Measurements from ENCODE around the gene CD247. TPM values are rescaled to one million over a fixed set of nuclear protein-coding genes. Genes with fewer than 3 reads are reported as not detected.

CD247 gene
- total and polyA plus RNA-seq, 2 experiments from 2014 or later = not detected

DNA sequence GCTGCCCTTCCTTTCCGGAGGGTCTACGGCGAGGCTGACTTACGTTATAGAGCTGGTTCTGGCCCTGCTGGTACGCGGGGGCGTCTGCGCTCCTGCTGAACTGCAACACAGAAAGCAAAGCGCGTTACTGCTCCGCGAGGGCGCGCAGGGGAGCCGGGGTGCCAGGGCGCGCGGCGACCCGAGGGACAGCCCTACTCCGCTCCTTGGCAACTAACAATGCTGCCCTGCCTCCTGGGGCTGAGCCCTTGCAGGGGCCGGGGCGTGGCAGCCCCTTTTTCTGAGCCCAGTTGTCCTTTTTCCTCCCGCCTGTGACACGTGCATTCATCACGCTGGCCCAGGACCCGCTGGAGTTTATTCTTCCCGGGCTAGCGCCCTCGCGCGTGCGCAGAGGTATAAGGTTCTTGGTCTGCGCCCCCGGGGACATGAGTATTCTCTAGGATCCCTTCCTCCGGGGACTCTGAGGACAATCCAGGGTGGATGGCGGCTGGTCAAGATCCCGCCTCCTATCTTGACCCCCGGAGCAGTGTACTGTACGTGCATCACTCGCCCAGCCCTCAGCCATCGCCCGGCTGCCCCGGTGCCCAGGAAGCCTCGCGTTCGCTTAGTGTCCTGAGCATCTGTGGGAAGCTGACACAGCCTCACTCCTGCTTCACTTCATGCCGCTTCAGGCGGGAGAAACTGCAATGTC, 78.9 kb downstream of the CD247 start:
- no peak overlapping the region for H3K4me3 ChIP-seq
- peak; percentile 75 for DNase-seq (ENCODE audit: low spot score)
- no peak overlapping the region for H3K27ac ChIP-seq
- 11% methylated on average over 49 of the region's 49 CpGs for WGBS (ENCODE audit: low lambda C conversion rate, missing lambda C conversion rate)
- TF ChIP-seq EZH2 (IDR thresholded peaks at IDR 0.05; ENCODE audit: borderline replicate concordance) (no peak), CTCF (IDR thresholded peaks at IDR 0.05; ENCODE audit: poor library complexity) (peak; percentile 22)
- H2AFZ ChIP-seq = peak overlapping the region; percentile 51
- H3K9me2 ChIP-seq (replicated peaks; ENCODE audit: insufficient read depth) = no peaks in the 10 kb centered on the region
- H4K20me1 ChIP-seq (ENCODE audit: insufficient read depth, poor library complexity, severe bottlenecking) = no peaks in the 10 kb centered on the region
- H3K4me1 ChIP-seq (ENCODE audit: insufficient read depth) = peaks cover 4% of the 10 kb centered on the region
- H3K79me2 ChIP-seq = no peaks in the 10 kb centered on the region
- H3K27me3 ChIP-seq = peaks cover 15% of the 10 kb centered on the region
- peak overlapping the region; percentile 98 for H3K4me2 ChIP-seq
- H3K9me3 ChIP-seq (ENCODE audit: low read depth) = no peaks in the 10 kb centered on the region
- no peaks in the 10 kb centered on the region for H3K36me3 ChIP-seq (replicated peaks; ENCODE audit: insufficient read depth, low read depth)

DNA sequence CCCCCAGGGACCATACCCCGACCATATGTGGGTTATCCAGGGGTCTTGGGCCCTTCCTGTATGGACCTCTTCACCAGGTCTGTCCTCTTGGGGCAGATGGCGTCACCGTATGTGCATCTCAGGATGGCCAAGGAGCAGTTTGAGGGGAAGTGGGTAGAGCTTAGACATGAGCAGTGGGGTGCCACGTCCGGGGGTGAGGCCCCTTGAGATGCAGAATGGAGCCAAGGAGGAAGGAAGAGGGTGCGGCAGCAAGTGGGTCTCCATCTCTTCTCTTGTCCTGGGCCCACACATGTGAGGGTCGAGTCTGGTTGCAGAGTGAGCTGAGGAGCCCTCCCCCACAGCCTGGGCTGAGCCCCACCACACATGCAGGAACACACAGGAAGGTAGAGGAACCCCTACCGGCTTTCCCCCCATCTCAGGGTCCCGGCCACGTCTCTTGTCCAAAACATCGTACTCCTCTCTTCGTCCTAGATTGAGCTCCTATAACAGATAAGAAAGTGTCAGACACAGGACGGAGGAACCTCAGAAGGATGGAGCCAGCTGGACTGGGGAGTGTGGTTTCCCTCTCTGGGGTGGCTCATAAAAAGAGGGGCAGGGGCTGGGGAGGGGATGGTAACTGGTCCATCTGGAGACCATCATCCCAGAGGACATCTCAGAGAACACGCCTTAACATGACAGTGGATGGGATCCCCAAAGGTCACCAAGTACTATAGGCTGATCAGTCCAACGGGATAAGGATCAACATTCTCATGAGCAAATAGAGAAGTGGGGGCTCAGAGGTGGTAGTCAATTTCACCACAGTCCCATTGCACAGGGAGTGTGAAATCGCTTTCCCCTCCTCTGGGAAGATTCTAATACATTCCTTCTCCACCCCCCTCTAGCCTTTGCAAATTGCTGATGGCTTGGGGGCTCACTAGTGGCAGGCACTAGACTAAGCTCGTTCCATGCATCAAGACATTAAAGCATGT, 79.9 kb downstream of the CD247 start:
- TF ChIP-seq EZH2phosphoT487 (IDR thresholded peaks at IDR 0.05; ENCODE audit: low read depth, severe bottlenecking, unreplicated experiment) = no peak
- no peak for TF ChIP-seq EZH2 (IDR thresholded peaks at IDR 0.05; ENCODE audit: borderline replicate concordance)
- no peak for TF ChIP-seq CTCF (IDR thresholded peaks at IDR 0.05; ENCODE audit: poor library complexity)
- Histone ChIP-seq H3K27me3 (peaks cover 15% of the 10 kb centered on the region), H3K4me2 (peak overlapping the region; percentile 98), H3K9me3 (ENCODE audit: low read depth) (no peaks in the 10 kb centered on the region), H3K4me1 (ENCODE audit: insufficient read depth) (peaks cover 4% of the 10 kb centered on the region), H4K20me1 (ENCODE audit: insufficient read depth, poor library complexity, severe bottlenecking) (no peaks in the 10 kb centered on the region), H3K36me3 (replicated peaks; ENCODE audit: insufficient read depth, low read depth) (no peaks in the 10 kb centered on the region), H3K9me2 (replicated peaks; ENCODE audit: insufficient read depth) (no peaks in the 10 kb centered on the region), H2AFZ (no peak overlapping the region), H3K4me3 (no peak overlapping the region), H3K79me2 (no peaks in the 10 kb centered on the region), H3K27ac (no peak overlapping the region)
- 84% methylated on average over 17 of the region's 17 CpGs for WGBS (ENCODE audit: low lambda C conversion rate, missing lambda C conversion rate)
- no peak for DNase-seq (ENCODE audit: low spot score)

- no peaks in the 10 kb centered on the region for H4K20me1 ChIP-seq (ENCODE audit: insufficient read depth, poor library complexity, severe bottlenecking)
- no peak overlapping the region for H3K4me2 ChIP-seq
- no peak for DNase-seq (ENCODE audit: low spot score)
- TF ChIP-seq EZH2 (IDR thresholded peaks at IDR 0.05; ENCODE audit: borderline replicate concordance) (no peak), CTCF (IDR thresholded peaks at IDR 0.05; ENCODE audit: poor library complexity) (no peak), EZH2phosphoT487 (IDR thresholded peaks at IDR 0.05; ENCODE audit: low read depth, severe bottlenecking, unreplicated experiment) (no peak)
- WGBS (ENCODE audit: low lambda C conversion rate, missing lambda C conversion rate) = 95% methylated on average over 4 of the region's 4 CpGs
- peaks cover 13% of the 10 kb centered on the region for H3K27me3 ChIP-seq
- no peaks in the 10 kb centered on the region for H3K79me2 ChIP-seq
- no peaks in the 10 kb centered on the region for H3K36me3 ChIP-seq (replicated peaks; ENCODE audit: insufficient read depth, low read depth)
- no peak overlapping the region for H3K27ac ChIP-seq
- H3K4me1 ChIP-seq (ENCODE audit: insufficient read depth) = peaks cover 4% of the 10 kb centered on the region
- H3K4me3 ChIP-seq = no peak overlapping the region
- no peak overlapping the region for H2AFZ ChIP-seq
- H3K9me2 ChIP-seq (replicated peaks; ENCODE audit: insufficient read depth) = no peaks in the 10 kb centered on the region
- H3K9me3 ChIP-seq (ENCODE audit: low read depth) = no peaks in the 10 kb centered on the region
Measured at GRCh38 chr1:167435484-167435883, 82.8 kb downstream of the CD247 start.
